GM19328 (cell line): ENCODE measurements around the gene CNTN5.

Experiments
- ATAC-seq: cut with Tn5 transposase; IDR thresholded peaks from one replicate; pipeline ENCODE4 v1.9.1; 2021; ENCODE audit warnings: mild to moderate bottlenecking, moderate library complexity; ENCODE audit not compliant: unreplicated experiment

The CNTN5 gene

DNA sequence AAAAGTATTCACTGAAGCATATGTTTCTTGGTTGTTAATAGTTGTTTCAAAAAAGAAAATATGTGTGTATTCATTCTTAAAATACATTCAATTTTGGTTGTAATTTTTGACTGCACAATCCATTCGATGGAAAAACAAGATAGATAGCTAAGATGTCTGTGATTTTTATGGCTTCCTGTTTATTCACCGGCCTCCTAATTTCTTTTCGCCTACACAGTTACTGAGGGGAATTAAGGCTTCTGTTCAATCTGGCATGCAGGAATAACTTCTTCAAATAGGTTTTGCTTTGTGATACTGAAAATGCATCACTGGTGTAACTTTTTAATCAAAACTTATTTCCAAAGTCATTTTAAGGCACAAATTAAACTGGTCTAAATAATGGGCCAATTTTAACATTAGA lies 1375.5 kb downstream of the CNTN5 start:
- ATAC-seq = no peak

DNA sequence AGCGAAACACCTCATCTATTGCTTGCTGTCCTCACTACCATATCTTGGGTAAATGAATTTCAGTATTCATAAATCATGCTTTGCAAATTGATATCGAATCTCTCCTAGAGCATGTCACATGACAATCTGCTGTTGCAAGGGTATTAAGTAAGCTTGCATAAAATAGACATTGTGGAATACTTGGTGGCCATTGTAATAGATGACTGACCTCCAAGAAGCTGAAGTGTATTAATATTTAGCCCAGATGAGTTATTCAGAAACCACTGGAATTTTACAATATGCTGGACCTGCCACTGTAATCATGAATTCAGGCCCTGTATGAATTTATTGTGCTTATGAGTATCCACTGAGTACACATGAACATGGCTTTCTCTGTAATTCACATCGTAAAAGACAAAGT lies 1376.7 kb downstream of the CNTN5 start:
- no peak for ATAC-seq

DNA sequence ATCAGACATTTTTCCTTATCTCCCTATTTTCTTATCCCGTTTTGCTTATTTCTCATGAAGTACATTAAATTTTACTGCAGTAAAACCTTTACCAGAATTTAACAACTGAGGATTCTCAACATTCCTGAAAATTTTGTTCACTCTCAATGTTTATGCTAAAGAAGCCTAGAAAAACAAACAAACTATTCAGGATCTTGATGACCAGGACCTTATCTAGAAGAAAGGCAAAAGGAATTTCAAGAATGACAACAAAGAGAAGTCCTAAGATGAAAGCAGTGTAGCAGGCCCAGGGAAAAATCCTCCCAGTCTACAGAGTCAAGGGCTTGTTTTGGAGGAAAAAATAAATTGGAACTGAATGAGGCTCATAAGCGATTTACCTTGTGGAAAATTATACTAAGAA lies 1383.1 kb downstream of the CNTN5 start:
- ATAC-seq = no peak

DNA sequence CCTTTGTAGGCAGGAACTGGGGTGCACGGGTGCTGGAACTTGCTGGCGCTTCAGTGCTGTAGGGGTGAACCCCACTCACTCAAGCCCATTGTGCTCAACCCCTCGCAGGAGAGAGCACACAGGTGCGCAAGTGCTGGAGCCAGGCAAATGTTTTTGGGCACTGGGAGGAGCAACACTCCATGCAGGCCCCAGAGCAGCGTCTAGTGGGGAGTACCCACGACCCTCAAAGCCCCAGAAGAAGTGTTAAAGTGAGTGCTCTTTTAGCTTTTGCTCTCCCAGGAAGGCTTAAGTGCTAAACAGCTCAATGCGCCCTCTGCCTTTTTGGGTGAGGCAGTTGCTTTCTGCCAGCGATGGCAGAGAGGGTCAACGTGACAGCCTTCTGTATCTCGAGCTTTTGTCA lies 1384.2 kb downstream of the CNTN5 start:
- ATAC-seq = no peak
